Ishikawa (cell line): ENCODE results near the gene EFEMP2.

ENCODE experiments used
- CEBPB ChIP-seq: IDR thresholded peaks from 2 replicates; pipeline ENCODE4 v1.6.1; 2012
- CREB1 ChIP-seq: IDR thresholded peaks from 2 replicates; pipeline ENCODE4 v1.6.1; 2012; ENCODE audit warnings: low read depth
- EGR1 ChIP-seq: IDR thresholded peaks from 2 replicates; pipeline ENCODE4 v1.6.1; 2012
- EP300 ChIP-seq: IDR thresholded peaks from 2 replicates; pipeline ENCODE4 v1.6.1; 2012; ENCODE audit warnings: borderline replicate concordance
- FOXM1 ChIP-seq: IDR thresholded peaks from 2 replicates; pipeline ENCODE4 v1.6.1; 2012; ENCODE audit warnings: low read depth, borderline replicate concordance
- NFIC ChIP-seq: IDR thresholded peaks from 2 replicates; pipeline ENCODE4 v1.6.1; 2012
- RAD21 ChIP-seq: IDR thresholded peaks from 2 replicates; pipeline ENCODE4 v1.6.1; 2012; ENCODE audit warnings: low read depth
- TAF1 ChIP-seq: IDR thresholded peaks from 2 replicates; pipeline ENCODE4 v1.6.1; 2012; ENCODE audit warnings: low read depth, mild to moderate bottlenecking
- TCF12 ChIP-seq: IDR thresholded peaks from 2 replicates; pipeline ENCODE4 v1.6.1; 2012; ENCODE audit warnings: low read depth
- TEAD4 ChIP-seq: IDR thresholded peaks from 2 replicates; pipeline ENCODE4 v1.6.1; 2012
- YY1 ChIP-seq: IDR thresholded peaks from 2 replicates; pipeline ENCODE4 v1.6.1; 2012; ENCODE audit warnings: low read depth
- ZBTB7A ChIP-seq: IDR thresholded peaks from 2 replicates; pipeline ENCODE4 v1.6.1; 2012; ENCODE audit warnings: low read depth
- TF ChIP-seq, protein P1 (sequence below): IDR thresholded peaks from 2 replicates; pipeline ENCODE4 v1.6.1; 2012; ENCODE audit warnings: low read depth, mild to moderate bottlenecking
- TF ChIP-seq, protein P2 (sequence below): IDR thresholded peaks from 2 replicates; pipeline ENCODE4 v1.6.1; 2012
- TF ChIP-seq, protein P3 (sequence below): IDR thresholded peaks from 2 replicates; pipeline ENCODE4 v1.6.1; 2012

Gene EFEMP2

DNA sequence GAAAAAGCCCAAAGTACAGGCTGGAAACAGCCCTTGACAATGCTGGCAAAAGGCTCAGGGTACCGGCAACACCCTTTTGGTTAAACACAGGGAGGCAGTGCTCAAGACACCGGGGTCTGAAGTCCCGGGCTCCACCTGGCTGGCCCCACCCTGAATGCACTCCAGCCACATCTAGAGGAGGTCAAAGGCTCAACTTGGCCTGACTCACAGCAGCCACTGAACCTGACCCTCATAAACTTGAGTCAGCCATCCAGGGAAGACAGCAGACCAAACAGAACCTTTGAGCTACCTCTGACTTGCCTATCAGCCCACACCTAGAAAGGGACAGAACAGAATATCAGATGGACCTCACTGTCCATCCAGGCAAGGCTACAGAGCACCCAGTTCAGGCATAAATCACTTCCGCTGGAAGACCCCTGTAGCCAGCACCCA lies 18.4 kb downstream of the EFEMP2 start:
- TF ChIP-seq FOXM1 (no peak), ZBTB7A (no peak), CREB1 (no peak), CEBPB (no peak), EP300 (no peak), TEAD4 (no peak)
- TF ChIP-seq, protein P1, sequence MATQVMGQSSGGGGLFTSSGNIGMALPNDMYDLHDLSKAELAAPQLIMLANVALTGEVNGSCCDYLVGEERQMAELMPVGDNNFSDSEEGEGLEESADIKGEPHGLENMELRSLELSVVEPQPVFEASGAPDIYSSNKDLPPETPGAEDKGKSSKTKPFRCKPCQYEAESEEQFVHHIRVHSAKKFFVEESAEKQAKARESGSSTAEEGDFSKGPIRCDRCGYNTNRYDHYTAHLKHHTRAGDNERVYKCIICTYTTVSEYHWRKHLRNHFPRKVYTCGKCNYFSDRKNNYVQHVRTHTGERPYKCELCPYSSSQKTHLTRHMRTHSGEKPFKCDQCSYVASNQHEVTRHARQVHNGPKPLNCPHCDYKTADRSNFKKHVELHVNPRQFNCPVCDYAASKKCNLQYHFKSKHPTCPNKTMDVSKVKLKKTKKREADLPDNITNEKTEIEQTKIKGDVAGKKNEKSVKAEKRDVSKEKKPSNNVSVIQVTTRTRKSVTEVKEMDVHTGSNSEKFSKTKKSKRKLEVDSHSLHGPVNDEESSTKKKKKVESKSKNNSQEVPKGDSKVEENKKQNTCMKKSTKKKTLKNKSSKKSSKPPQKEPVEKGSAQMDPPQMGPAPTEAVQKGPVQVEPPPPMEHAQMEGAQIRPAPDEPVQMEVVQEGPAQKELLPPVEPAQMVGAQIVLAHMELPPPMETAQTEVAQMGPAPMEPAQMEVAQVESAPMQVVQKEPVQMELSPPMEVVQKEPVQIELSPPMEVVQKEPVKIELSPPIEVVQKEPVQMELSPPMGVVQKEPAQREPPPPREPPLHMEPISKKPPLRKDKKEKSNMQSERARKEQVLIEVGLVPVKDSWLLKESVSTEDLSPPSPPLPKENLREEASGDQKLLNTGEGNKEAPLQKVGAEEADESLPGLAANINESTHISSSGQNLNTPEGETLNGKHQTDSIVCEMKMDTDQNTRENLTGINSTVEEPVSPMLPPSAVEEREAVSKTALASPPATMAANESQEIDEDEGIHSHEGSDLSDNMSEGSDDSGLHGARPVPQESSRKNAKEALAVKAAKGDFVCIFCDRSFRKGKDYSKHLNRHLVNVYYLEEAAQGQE: no peak

DNA sequence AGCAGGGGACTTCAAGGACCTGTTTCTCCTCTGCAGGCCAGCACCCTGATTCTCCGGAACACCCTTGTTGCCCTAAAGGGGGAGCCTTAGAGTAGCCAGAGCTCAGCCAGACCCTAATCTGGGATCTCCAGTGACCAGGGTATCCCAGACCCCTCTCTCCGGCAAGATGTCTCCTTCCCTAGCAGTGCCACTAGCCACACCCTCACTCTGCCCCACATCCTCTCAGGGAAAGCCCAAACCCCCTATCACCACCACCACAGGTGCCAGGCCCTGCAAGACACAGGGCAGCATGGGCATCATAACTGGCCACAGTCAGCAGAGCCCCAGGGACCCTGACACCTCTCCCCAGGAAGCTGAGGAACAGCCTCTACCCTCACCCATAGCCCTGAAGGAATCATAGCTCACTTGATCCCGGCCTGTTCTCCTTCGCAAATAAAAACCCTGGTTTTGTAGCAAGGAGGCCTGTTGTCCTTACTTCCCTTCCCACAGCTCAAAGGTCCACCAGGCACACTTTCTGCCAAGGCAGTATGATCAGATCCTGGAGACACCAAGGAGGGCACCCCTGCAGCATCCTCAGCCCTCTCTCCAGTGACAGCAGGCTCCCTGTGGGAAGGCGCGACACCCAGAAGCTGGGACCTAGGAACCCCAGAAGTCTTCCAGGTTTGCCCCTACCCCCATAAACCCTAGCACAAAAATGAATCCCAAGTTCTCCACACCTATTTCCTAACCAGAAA lies 19.2 kb downstream of the EFEMP2 start:
- TF ChIP-seq CEBPB (no peak), TAF1 (no peak), EGR1 (no peak), EP300 (no peak), TEAD4 (no peak)

DNA sequence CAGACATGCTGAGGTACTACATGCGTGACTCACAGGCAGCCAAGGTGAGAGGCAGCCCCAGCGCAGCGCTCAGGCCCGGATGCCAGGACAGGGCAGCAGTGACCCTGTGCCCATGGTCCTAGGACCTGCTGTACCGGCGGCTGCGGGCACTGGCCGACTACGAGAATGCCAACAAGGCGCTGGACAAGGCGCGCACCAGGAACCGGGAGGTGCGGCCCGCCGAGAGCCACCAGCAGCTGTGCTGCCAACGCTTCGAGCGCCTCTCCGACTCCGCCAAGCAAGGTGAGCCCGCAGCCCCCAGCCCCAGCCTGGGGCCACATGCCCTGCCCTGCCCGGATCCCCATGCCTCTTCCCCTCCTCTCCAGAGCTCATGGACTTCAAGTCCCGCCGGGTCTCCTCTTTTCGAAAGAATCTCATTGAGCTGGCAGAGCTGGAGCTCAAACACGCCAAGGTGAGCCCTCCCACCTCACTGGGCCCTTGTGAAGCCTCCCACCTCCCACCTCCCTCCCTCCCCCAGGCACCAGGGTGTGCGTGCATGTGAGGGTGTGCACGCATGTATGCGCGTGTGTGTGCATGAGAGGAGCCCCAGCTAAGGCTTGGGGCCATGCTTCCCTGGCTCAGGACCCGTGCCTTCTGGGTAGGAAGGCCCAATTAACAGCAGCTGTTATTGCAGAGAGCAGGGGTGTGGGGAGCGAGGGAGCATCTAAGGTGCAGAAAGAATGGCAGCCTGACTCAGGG lies 19.9 kb downstream of the EFEMP2 start:
- TF ChIP-seq FOXM1: no peak
- TF ChIP-seq CREB1: no peak

DNA sequence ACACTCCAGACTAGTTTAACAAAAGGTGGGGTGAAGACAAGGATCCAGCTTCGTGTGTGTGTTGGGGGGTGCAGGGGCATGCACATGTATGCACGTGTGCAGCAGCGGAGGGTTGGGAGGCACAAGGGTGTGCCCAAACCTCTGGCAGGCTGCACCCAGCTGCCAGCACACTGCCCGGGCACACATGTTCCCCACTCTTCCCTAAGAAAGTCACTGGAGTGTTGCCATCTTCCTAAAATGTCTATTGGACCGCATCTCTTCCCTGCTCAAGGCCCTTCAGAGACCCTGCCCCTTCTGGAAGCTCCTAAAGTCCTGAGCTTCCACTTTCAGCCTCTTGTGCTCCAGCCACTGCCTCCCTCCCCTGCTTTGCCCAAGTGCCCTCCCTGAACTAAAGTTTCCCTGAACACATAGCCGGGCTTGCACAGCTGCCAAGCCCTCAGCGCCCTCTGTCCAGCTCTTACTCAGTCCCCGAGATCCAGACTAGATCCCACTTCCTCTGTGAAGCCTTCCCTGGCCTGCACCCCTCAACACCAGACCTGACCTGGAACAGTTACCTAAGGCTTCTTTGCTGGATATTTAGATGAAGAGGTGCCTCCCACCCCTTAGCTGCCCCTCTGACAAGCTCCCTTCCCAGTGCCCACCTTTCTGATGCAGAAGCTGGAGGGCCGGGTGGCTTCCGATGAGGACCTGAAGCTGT lies 20.6 kb downstream of the EFEMP2 start:
- TF ChIP-seq TEAD4 (no peak), CEBPB (no peak), CREB1 (no peak), YY1 (no peak)
- TF ChIP-seq, protein P1: no peak
- TF ChIP-seq, protein P2, sequence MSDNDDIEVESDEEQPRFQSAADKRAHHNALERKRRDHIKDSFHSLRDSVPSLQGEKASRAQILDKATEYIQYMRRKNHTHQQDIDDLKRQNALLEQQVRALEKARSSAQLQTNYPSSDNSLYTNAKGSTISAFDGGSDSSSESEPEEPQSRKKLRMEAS: no peak
- TF ChIP-seq, protein P3, sequence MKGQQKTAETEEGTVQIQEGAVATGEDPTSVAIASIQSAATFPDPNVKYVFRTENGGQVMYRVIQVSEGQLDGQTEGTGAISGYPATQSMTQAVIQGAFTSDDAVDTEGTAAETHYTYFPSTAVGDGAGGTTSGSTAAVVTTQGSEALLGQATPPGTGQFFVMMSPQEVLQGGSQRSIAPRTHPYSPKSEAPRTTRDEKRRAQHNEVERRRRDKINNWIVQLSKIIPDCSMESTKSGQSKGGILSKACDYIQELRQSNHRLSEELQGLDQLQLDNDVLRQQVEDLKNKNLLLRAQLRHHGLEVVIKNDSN: no peak

DNA sequence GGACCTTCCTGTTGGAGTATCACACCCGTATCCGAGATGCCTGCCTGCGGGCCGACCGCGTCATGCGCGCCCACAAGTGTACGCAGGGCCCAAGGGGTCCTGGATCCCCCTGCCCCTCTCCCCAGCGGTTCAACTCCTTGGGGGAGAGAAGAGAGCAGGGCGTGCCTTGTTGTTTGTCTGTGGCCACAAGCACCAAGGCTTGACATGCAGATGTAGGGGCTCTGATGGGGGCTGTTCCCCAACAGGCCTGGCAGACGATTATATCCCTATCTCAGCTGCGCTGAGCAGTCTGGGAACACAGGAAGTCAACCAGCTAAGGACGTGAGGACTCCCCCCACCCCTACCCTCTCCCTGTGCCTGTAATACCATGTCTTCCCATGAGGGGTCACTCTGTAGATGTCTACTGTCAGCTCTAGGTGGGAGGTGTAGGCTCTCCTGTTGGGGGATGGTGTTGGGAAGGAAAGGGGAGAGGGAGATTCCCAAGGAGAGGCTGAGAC lies 21.5 kb downstream of the EFEMP2 start:
- TF ChIP-seq ZBTB7A (no peak), CEBPB (no peak), TCF12 (no peak), CREB1 (no peak), RAD21 (0 out of 2 replicates have a peak, but pooled peaks have one; percentile 8), TEAD4 (no peak), EP300 (no peak), YY1 (no peak)
- TF ChIP-seq, protein P3: no peak

DNA sequence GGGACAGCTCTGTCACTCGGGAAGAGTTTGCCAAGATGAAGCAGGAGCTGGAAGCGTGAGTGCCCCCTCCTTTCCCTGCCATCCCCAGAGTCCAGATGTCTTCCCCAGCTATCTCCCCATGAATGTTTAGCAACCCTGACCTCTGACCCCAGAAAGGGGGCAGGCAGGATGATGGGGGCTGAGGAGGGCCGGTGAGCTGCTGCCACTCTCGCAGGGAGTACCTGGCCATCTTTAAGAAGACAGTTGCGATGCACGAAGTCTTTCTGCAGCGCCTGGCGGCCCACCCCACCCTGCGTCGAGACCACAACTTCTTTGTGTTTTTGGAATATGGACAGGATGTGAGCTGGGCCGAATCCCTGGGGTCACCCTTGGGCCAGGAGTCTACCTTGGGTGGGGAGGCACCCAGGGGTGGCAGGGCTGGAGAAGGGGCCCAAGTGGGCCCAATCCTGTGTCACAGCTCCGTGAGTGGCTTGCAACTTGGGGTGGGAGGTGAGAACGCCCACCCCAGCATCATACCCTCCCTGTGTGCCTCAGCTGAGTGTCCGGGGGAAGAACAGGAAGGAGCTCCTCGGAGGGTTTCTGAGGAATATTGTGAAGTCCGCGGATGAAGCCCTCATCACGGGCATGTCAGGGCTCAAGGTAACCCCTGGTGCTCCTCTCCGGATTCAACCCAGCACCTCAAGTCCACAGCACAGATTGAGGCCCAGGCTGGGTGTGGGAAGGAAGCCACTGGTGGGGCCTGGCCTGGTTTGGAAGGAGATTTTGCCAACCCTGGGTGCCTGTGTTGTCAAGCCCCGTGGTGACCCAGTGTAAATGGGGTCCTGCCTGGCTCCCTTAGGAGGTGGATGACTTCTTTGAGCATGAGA lies 22.1 kb downstream of the EFEMP2 start:
- TF ChIP-seq CREB1: no peak
- TF ChIP-seq NFIC: no peak
- no peak for TF ChIP-seq EGR1
- no peak for TF ChIP-seq EP300
- no peak for TF ChIP-seq CEBPB
- no peak for TF ChIP-seq TCF12
- TF ChIP-seq, protein P2: no peak
- TF ChIP-seq, protein P1: no peak
- TF ChIP-seq RAD21: no peak
- TF ChIP-seq TAF1: no peak
- no peak for TF ChIP-seq TEAD4
- no peak for TF ChIP-seq YY1
- TF ChIP-seq, protein P3: no peak
- TF ChIP-seq ZBTB7A: no peak
- no peak for TF ChIP-seq FOXM1
